Natural killer cell (primary cell): ENCODE data around the gene WDR3. TPM values are rescaled to one million over a fixed set of nuclear protein-coding genes. Genes with fewer than 3 reads are reported as not detected.

ENCODE experiments used
- ATAC-seq, 3 donors: fragments of 150-1000 bp in 2 of 3; fragments of 200-7000 bp in 1 of 3; cut with Tn5 transposase; 1 replicate in 1 of 3; 2 replicates in 2 of 3; pipeline ENCODE4 v1.10.0; 2021; ENCODE audit warnings: mild to moderate bottlenecking in 2 of 3, moderate library complexity in 2 of 3
- DNase-seq, 2 donors: peaks; one replicate each; pipeline versions ENCODE4 v3.0.0 to v3.0.0-alpha.2; 2013 to 2021; ENCODE audit warnings: mixed read lengths in 1 of 2
- H3K27ac ChIP-seq: one replicate; pipeline ENCODE4 v1.5.1; 2013; ENCODE audit warnings: mild to moderate bottlenecking, low read length
- H3K27me3 ChIP-seq: one replicate; pipeline ENCODE4 v1.6.1; 2013; ENCODE audit warnings: low read length; ENCODE audit not compliant: control insufficient read depth, insufficient read depth
- H3K36me3 ChIP-seq: one replicate; pipeline ENCODE4 v1.6.1; 2013; ENCODE audit warnings: low read length; ENCODE audit not compliant: control insufficient read depth, insufficient read depth
- H3K4me1 ChIP-seq: one replicate; pipeline ENCODE4 v1.6.1; 2013; ENCODE audit warnings: low read length; ENCODE audit not compliant: control insufficient read depth, insufficient read depth
- H3K4me3 ChIP-seq: one replicate; pipeline ENCODE4 v1.5.1; 2013; ENCODE audit warnings: low read length
- H3K9me3 ChIP-seq: one replicate; pipeline ENCODE4 v1.6.1; 2013; ENCODE audit warnings: low read length; ENCODE audit not compliant: control insufficient read depth, insufficient read depth
- H3K27ac Mint-ChIP-seq, 2 donors: one replicate each; pipeline ENCODE4 v1.8.0; 2022; ENCODE audit warnings: mild to moderate bottlenecking in 2 of 2, mixed read lengths in 2 of 2, moderate library complexity in 1 of 2
- H3K27me3 Mint-ChIP-seq, 2 donors: one replicate each; pipeline ENCODE4 v1.8.0; 2022; ENCODE audit warnings: low read depth in 2 of 2, mixed read lengths in 2 of 2
- H3K36me3 Mint-ChIP-seq: one replicate; pipeline ENCODE4 v1.8.0; 2022; ENCODE audit warnings: mixed read lengths
- H3K4me1 Mint-ChIP-seq, 2 donors: one replicate each; pipeline ENCODE4 v1.8.0; 2022; ENCODE audit warnings: mixed read lengths in 2 of 2
- H3K4me3 Mint-ChIP-seq: one replicate; pipeline ENCODE4 v1.8.0; 2022; ENCODE audit warnings: mild to moderate bottlenecking, moderate library complexity, mixed read lengths
- H3K9me3 Mint-ChIP-seq, 2 donors: one replicate each; pipeline ENCODE4 v1.8.0; 2022; ENCODE audit warnings: mixed read lengths in 2 of 2
- WGBS: methylation state at CpG from one replicate; pipeline ENCODE4 v1.1.7; 2013; ENCODE audit warnings: missing lambda C conversion rate; ENCODE audit not compliant: insufficient coverage; 5-methylcytosine and 5-hydroxymethylcytosine counted together
- intact Hi-C: fragments of 100-400 bp; cut with micrococcal nuclease; formaldehyde crosslinking; loops from one replicate; pipeline ENCODE4 v1.14.2; 2022
- total RNA-seq, 4 donors: library from RNA; stranded (reverse); fragments of 120-200 nt in 1 of 4; gene quantifications; one replicate each; pipeline versions ENCODE4 v1.2.3 to v1.2.4, GENCODE V29; 2013 to 2022
- TF ChIP-seq, protein P1 (sequence below): fragments of 200-600 bp; IDR thresholded peaks from one replicate; pipeline ENCODE4 v1.8.0; 2022; ENCODE audit warnings: antibody characterized with exemption

Gene WDR3
- total RNA-seq, 3 donors from 2014 or later (not counting 1 experiment from before 2014, with no cell fraction given): 7.2 to 13.0 (median 8.3) TPM

DNA sequence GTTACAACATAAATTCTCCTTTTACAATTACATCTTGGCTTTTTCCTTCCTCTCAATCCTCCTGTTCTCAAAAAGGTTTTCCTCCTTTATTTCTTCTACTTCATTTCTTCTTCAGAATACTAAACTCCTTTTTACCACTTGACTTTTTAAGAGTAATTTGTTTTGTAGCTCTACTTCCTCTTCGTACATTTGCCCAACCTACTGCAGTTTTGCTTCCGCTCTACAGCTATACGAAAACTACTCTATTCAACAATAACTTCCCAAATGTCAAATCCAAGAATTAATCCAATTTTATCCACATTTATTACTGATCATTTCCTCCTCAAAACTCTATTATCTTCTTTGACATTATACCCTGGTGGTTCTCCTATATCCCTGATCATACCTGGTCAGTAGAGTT, 3.6 kb upstream of the WDR3 start:
- H3K4me3 Mint-ChIP-seq: no peak overlapping the region
- no peak for ATAC-seq

DNA sequence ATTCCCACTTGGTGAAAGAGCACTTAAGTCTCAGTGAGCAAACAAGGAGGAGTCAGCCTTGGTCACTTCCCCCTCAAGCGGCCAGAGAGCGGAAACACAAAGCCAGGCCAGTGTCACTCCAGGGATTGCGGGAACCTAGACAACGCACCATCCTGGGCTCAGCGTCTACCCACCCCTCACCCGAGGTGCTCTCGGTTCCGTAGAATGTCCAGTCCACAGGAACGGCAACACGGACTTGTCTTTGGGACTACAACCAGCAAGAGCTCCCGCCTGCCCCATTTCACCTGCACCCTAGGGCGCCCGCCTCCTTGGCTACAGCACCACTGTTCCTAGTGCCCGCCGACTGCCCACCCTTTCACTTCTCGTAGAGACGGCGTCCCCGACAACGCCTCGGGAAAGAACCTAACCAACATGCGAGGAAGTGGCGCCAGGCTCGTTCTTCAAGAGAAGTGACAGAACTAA, 627 bp upstream of the WDR3 start:
- H3K4me3 Mint-ChIP-seq: peak overlapping the region; percentile 91
- H3K4me1 Mint-ChIP-seq: peaks cover 46 to 58% of the 10 kb centered on the region in 2 donors
- ATAC-seq (peak; percentile 49 to 64 (median 59)), DNase-seq (peak; percentile 56 to 77)
- H3K36me3 Mint-ChIP-seq: no peaks in the 10 kb centered on the region
- no peaks in the 10 kb centered on the region for H3K9me3 ChIP-seq
- peak overlapping the region; percentile 80 for H3K27ac ChIP-seq
- H3K4me1 ChIP-seq: peaks cover 18% of the 10 kb centered on the region
- peak overlapping the region; percentile 74 for H3K4me3 ChIP-seq
- H3K9me3 Mint-ChIP-seq: no peaks in the 10 kb centered on the region
- TF ChIP-seq, protein P1, sequence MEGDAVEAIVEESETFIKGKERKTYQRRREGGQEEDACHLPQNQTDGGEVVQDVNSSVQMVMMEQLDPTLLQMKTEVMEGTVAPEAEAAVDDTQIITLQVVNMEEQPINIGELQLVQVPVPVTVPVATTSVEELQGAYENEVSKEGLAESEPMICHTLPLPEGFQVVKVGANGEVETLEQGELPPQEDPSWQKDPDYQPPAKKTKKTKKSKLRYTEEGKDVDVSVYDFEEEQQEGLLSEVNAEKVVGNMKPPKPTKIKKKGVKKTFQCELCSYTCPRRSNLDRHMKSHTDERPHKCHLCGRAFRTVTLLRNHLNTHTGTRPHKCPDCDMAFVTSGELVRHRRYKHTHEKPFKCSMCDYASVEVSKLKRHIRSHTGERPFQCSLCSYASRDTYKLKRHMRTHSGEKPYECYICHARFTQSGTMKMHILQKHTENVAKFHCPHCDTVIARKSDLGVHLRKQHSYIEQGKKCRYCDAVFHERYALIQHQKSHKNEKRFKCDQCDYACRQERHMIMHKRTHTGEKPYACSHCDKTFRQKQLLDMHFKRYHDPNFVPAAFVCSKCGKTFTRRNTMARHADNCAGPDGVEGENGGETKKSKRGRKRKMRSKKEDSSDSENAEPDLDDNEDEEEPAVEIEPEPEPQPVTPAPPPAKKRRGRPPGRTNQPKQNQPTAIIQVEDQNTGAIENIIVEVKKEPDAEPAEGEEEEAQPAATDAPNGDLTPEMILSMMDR: no peak
- intact Hi-C loops: loop anchor here (10.0 kb wide), 1 partner anchor 1216 kb away; the partner anchor contains the start of gene WARS2
- H3K27ac Mint-ChIP-seq: peak overlapping the region; percentile 91 to 98
- no peaks in the 10 kb centered on the region for H3K27me3 Mint-ChIP-seq
- H3K36me3 ChIP-seq: no peaks in the 10 kb centered on the region
- WGBS: 0% methylated on average over 24 of the region's 24 CpGs
- no peaks in the 10 kb centered on the region for H3K27me3 ChIP-seq

More for the DNA sequence above, 3.6 kb upstream of the WDR3 start:
- Histone ChIP-seq H3K9me3 (no peaks in the 10 kb centered on the region), H3K27ac (no peak overlapping the region), H3K4me3 (no peak overlapping the region), H3K36me3 (no peaks in the 10 kb centered on the region), H3K27me3 (no peaks in the 10 kb centered on the region), H3K4me1 (peaks cover 17% of the 10 kb centered on the region)
- TF ChIP-seq, protein P1: no peak
- 59% methylated on average over 3 of the region's 3 CpGs for WGBS
- intact Hi-C loops: loop anchor here (10.0 kb wide), 1 partner anchor 1219 kb away; the partner anchor contains the start of gene WARS2
- DNase-seq: no peak
- H3K27ac Mint-ChIP-seq: peak overlapping the region in 1 of 2 donors; percentile 5
- no peaks in the 10 kb centered on the region for H3K36me3 Mint-ChIP-seq
- no peaks in the 10 kb centered on the region for H3K27me3 Mint-ChIP-seq
- no peaks in the 10 kb centered on the region for H3K9me3 Mint-ChIP-seq
- H3K4me1 Mint-ChIP-seq: peaks cover 40 to 43% of the 10 kb centered on the region in 2 donors

DNA sequence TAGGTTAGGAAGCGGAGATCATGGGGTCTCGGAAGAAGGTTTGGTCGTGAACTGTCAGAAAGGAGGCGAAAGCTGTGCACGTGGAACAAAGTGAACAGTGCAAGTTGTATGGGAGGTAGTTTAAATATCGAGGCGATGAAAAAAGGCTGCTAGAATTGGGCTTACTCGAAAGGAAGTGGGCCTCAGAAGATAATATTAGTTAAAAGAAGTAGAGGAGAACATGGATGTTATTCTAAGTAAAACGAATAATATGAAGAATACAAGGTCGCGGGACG, 571 bp downstream of the WDR3 start:
- no peaks in the 10 kb centered on the region for H3K9me3 Mint-ChIP-seq
- no peak for DNase-seq
- H3K4me1 ChIP-seq: peaks cover 18% of the 10 kb centered on the region
- intact Hi-C loops: no loop called here
- H3K9me3 ChIP-seq: no peaks in the 10 kb centered on the region
- H3K27ac Mint-ChIP-seq: peak overlapping the region; percentile 91 to 98
- no peaks in the 10 kb centered on the region for H3K27me3 ChIP-seq
- H3K4me3 Mint-ChIP-seq: peak overlapping the region; percentile 91
- peaks cover 42 to 58% of the 10 kb centered on the region in 2 donors for H3K4me1 Mint-ChIP-seq
- peaks cover 7% of the 10 kb centered on the region for H3K36me3 ChIP-seq
- no peak for ATAC-seq
- H3K27me3 Mint-ChIP-seq: no peaks in the 10 kb centered on the region
- TF ChIP-seq, protein P1: no peak
- peak overlapping the region; percentile 74 for H3K4me3 ChIP-seq
- H3K36me3 Mint-ChIP-seq: peaks cover 7% of the 10 kb centered on the region
- under 1% methylated on average over 12 of the region's 12 CpGs for WGBS
- H3K27ac ChIP-seq: peak overlapping the region; percentile 80

DNA sequence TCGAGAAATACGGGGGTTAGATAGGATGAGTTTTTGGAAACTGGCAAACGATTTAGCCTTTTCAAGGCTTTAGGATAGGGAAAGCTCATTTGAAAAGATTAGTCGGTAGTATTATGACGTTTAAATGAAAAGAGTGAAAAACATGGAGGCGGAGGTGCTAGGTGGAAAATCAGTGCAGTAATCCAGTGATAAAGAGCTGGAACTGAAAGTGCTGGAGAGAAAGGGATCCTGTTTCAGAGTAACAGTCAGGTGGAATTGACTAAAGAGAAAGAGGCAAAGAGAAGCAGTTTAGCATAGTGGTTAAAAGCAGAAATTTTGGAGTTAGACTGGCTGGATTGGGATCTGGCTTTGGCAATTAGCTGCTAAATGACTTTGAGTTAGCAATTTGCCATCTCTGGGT, 945 bp downstream of the WDR3 start:
- 6% methylated on average over 6 of the region's 6 CpGs for WGBS
- H3K9me3 ChIP-seq: no peaks in the 10 kb centered on the region
- H3K4me1 ChIP-seq: peaks cover 18% of the 10 kb centered on the region
- peaks cover 10% of the 10 kb centered on the region for H3K36me3 ChIP-seq
- H3K27me3 ChIP-seq: no peaks in the 10 kb centered on the region
- H3K4me1 Mint-ChIP-seq: peaks cover 42 to 58% of the 10 kb centered on the region in 2 donors
- DNase-seq (peak in 1 of 2 donors; percentile 10), ATAC-seq (no peak)
- peaks cover 7% of the 10 kb centered on the region for H3K36me3 Mint-ChIP-seq
- H3K4me3 ChIP-seq: peak overlapping the region; percentile 74
- H3K4me3 Mint-ChIP-seq: peak overlapping the region; percentile 91
- H3K27ac Mint-ChIP-seq: peak overlapping the region; percentile 91 to 98
- no peaks in the 10 kb centered on the region for H3K27me3 Mint-ChIP-seq
- TF ChIP-seq, protein P1: no peak
- intact Hi-C loops: no loop called here
- no peaks in the 10 kb centered on the region for H3K9me3 Mint-ChIP-seq
- peak overlapping the region; percentile 80 for H3K27ac ChIP-seq
